HCT116 (cell line): ENCODE data around the gene ANO3. TPM values are rescaled to one million over a fixed set of nuclear protein-coding genes. Genes with fewer than 3 reads are reported as not detected.

Experiments
- ATAC-seq: fragments of 200-7000 bp; cut with Tn5 transposase; 2 replicates; pipeline ENCODE4 v1.9.1; 2020; ENCODE audit warnings: mild to moderate bottlenecking, moderate library complexity
- BruUV-seq: library from RNA; stranded (reverse); fragments of 400-500 nt; replicated peaks from 2 replicates; lab custom pipeline; 2021; lab: Mats Ljungman, UMichigan
- CTCF ChIA-PET: fragments of 300-600 bp; sonication (Branson Sonifier 250); formaldehyde crosslinking; loops from one replicate; lab custom pipeline; 2021; ENCODE audit warnings: antibody characterized with exemption; lab: Charles Lee
- POLR2A ChIA-PET: fragments of 300-600, 350-600 bp; sonication (Branson Sonifier 250); formaldehyde crosslinking; loops from one replicate; lab custom pipeline; 2021; ENCODE audit warnings: antibody characterized with exemption; lab: Charles Lee
- RAD21 ChIA-PET, 2 experiments: fragments of 300-600 bp; sonication (Branson Sonifier 250); formaldehyde crosslinking; loops; one replicate each; lab custom pipeline; 2023; ENCODE audit warnings: low total read pairs in 2 of 2; ENCODE audit not compliant: uncharacterized antibody in 2 of 2, unreplicated experiment in 2 of 2, low non-redundant PET in 1 of 2; lab: Charles Lee
- DNase-seq: peaks from one replicate; pipeline ENCODE4 v3.0.0-alpha.2; 2010; ENCODE audit warnings: low read depth, low spot score
- H2AFZ ChIP-seq: fragments of 200-600 bp; shearing (Covaris generic), sonication (generic); 2 replicates; pipeline ENCODE4 v1.6.1; 2017; ENCODE audit warnings: low read depth, mixed run types, mixed read lengths, antibody characterized with exemption, low read length; ENCODE audit not compliant: poor library complexity, severe bottlenecking
- H3K27ac ChIP-seq: 2 replicates; pipeline ENCODE4 v1.5.1; 2012; ENCODE audit warnings: low read depth, low read length
- H3K27me3 ChIP-seq: fragments of 200-600 bp; sonication (generic); 2 replicates; pipeline ENCODE4 v1.6.1; 2016; ENCODE audit warnings: mixed run types, low read length, mixed read lengths; ENCODE audit not compliant: insufficient read depth
- H3K36me3 ChIP-seq, 2 experiments: fragments of 200-500 bp in 1 of 2; fragments of 200-600 bp in 1 of 2; sonication (Bioruptor generic) in 1 of 2; sonication (generic) in 1 of 2; 2 replicates each; pipeline versions ENCODE4 v1.5.1 to v1.6.1; 2014 to 2016; ENCODE audit warnings: low read length in 2 of 2, inconsistent platforms in 1 of 2, mixed read lengths in 1 of 2, mixed run types in 1 of 2; ENCODE audit not compliant: insufficient read depth in 2 of 2, control insufficient read depth in 1 of 2
- H3K4me1 ChIP-seq, 2 experiments: fragments of 200-600 bp in 1 of 2; sonication (generic) in 1 of 2; 2 replicates each; pipeline versions ENCODE4 v1.5.1 to v1.6.1; 2012 to 2017; ENCODE audit warnings: low read length in 2 of 2, inconsistent platforms in 1 of 2, mild to moderate bottlenecking in 1 of 2, mixed read lengths in 1 of 2, mixed run types in 1 of 2, moderate library complexity in 1 of 2; ENCODE audit not compliant: insufficient read depth in 2 of 2, control insufficient read depth in 1 of 2
- H3K4me2 ChIP-seq: fragments of 200-600 bp; sonication (generic); 2 replicates; pipeline ENCODE4 v1.6.1; 2017; ENCODE audit warnings: mixed run types, low read length, mixed read lengths
- H3K4me3 ChIP-seq, 2 experiments: fragments of 200-600 bp in 1 of 2; sonication (generic) in 1 of 2; replicated peaks in 1 of 2; 2 replicates each; pipeline ENCODE4 v1.5.1; 2011 to 2016; ENCODE audit warnings: low read length in 2 of 2, control low read depth in 1 of 2, low read depth in 1 of 2, mild to moderate bottlenecking in 1 of 2, mixed read lengths in 1 of 2, mixed run types in 1 of 2
- H3K79me2 ChIP-seq: fragments of 200-600 bp; sonication (generic); 2 replicates; pipeline ENCODE4 v1.6.1; 2017; ENCODE audit warnings: mild to moderate bottlenecking, mixed run types, low read length, moderate library complexity, mixed read lengths; ENCODE audit not compliant: insufficient read depth
- H3K9ac ChIP-seq: fragments of 200-600 bp; sonication (generic); 2 replicates; pipeline ENCODE4 v1.6.1; 2016; ENCODE audit warnings: low read length, mixed read lengths
- H3K9me2 ChIP-seq: fragments of 200-600 bp; sonication (generic), shearing (Covaris generic); 2 replicates; pipeline ENCODE4 v1.6.1; 2017; ENCODE audit warnings: mixed run types, mild to moderate bottlenecking, moderate library complexity; ENCODE audit not compliant: insufficient read depth
- H3K9me3 ChIP-seq, 2 experiments: fragments of 200-500 bp in 1 of 2; fragments of 200-600 bp in 1 of 2; sonication (Bioruptor generic) in 1 of 2; sonication (generic) in 1 of 2; 2 replicates each; pipeline ENCODE4 v1.6.1; 2014 to 2017; ENCODE audit warnings: low read length in 2 of 2, mixed read lengths in 2 of 2, inconsistent platforms in 1 of 2, low read depth in 1 of 2, mild to moderate bottlenecking in 1 of 2, mixed run types in 1 of 2, moderate library complexity in 1 of 2; ENCODE audit not compliant: control insufficient read depth in 1 of 2, insufficient read depth in 1 of 2
- H4K20me1 ChIP-seq: fragments of 200-600 bp; sonication (generic), shearing (Covaris generic); 2 replicates; pipeline ENCODE4 v1.6.1; 2017; ENCODE audit warnings: mixed run types, mild to moderate bottlenecking, moderate library complexity; ENCODE audit not compliant: insufficient read depth
- CBX3 ChIP-seq: IDR thresholded peaks from 2 replicates; pipeline ENCODE4 v1.6.1; 2012; ENCODE audit warnings: low read depth
- CEBPB ChIP-seq: IDR thresholded peaks from 2 replicates; pipeline ENCODE4 v1.6.1; 2012; ENCODE audit warnings: low read depth
- CTCF ChIP-seq, 3 experiments: fragments of 200-600 bp in 1 of 3; sonication (generic) in 1 of 3; IDR thresholded peaks in 2 of 3; conservative IDR thresholded peaks in 1 of 3; 2 replicates each; pipeline ENCODE4 v1.5.1; 2012 to 2017; ENCODE audit warnings: low read depth in 2 of 3, low read length in 2 of 3, antibody characterized with exemption in 1 of 3, borderline replicate concordance in 1 of 3, control low read depth in 1 of 3, mild to moderate bottlenecking in 1 of 3, mixed read lengths in 1 of 3, mixed run types in 1 of 3, moderate library complexity in 1 of 3; ENCODE audit not compliant: insufficient read depth in 1 of 3
- EGR1 ChIP-seq: IDR thresholded peaks from 2 replicates; pipeline ENCODE4 v1.6.1; 2012; ENCODE audit warnings: low read depth
- ELF1 ChIP-seq: IDR thresholded peaks from 2 replicates; pipeline ENCODE4 v1.6.1; 2012; ENCODE audit warnings: low read depth, borderline replicate concordance
- EZH2 ChIP-seq: fragments of 200-600 bp; sonication (generic); IDR thresholded peaks from 2 replicates; pipeline ENCODE4 v1.6.1; 2017; ENCODE audit warnings: antibody characterized with exemption, mixed run types
- FOSL1 ChIP-seq: IDR thresholded peaks from 2 replicates; pipeline ENCODE4 v1.6.1; 2012; ENCODE audit warnings: low read depth
- JUND ChIP-seq: IDR thresholded peaks from 2 replicates; pipeline ENCODE4 v1.6.1; 2012
- POLR2A ChIP-seq: IDR thresholded peaks from 2 replicates; pipeline ENCODE4 v1.7.0; 2011; ENCODE audit warnings: borderline replicate concordance; ENCODE audit not compliant: insufficient read depth, insufficient read length; ENCODE audit errors: extremely low read depth
- RAD21 ChIP-seq: IDR thresholded peaks from 2 replicates; pipeline ENCODE4 v1.6.1; 2012; ENCODE audit warnings: low read depth, mild to moderate bottlenecking
- REST ChIP-seq: IDR thresholded peaks from 2 replicates; pipeline ENCODE4 v1.6.1; 2012; ENCODE audit warnings: low read depth
- SIN3A ChIP-seq: IDR thresholded peaks from 2 replicates; pipeline ENCODE4 v1.6.1; 2012; ENCODE audit warnings: low read depth
- SRF ChIP-seq: IDR thresholded peaks from 2 replicates; pipeline ENCODE4 v1.6.1; 2012; ENCODE audit warnings: low read depth
- TCF7L2 ChIP-seq: IDR thresholded peaks from 2 replicates; pipeline ENCODE4 v1.7.0; 2011; ENCODE audit warnings: borderline replicate concordance, inconsistent platforms; ENCODE audit not compliant: insufficient read depth, insufficient read length; ENCODE audit errors: extremely low read depth
- YY1 ChIP-seq: IDR thresholded peaks from 2 replicates; pipeline ENCODE4 v1.6.1; 2011; ENCODE audit warnings: low read length, low read depth, moderate library complexity, mild to moderate bottlenecking; ENCODE audit not compliant: insufficient replicate concordance; ENCODE audit errors: extremely low read depth
- intact Hi-C: fragments of 100-400 bp; cut with micrococcal nuclease; formaldehyde crosslinking; loops from 2 replicates; pipeline ENCODE4 v1.10.0; 2022
- total RNA-seq: library from RNA; stranded (reverse); gene quantifications from one replicate; pipeline ENCODE4 v1.2.1, GENCODE V29; 2021; ENCODE audit not compliant: unreplicated experiment

Gene ANO3
- total RNA-seq, 1 experiment from 2014 or later: not detected

- no peak for TF ChIP-seq RAD21
- TF ChIP-seq FOSL1: no peak
- TF ChIP-seq ELF1: no peak
- no peak for TF ChIP-seq REST
- no peak for TF ChIP-seq CBX3
These were observed 5.0 kb upstream of the ANO3 start (continued) for GRCh38 chr11:26326793-26327400.

- no TSS peak for BruUV-seq
- POLR2A ChIA-PET: no interaction called here
These were observed 2.7 kb upstream of the ANO3 start for GRCh38 chr11:26329206-26329605.

More at GRCh38 chr11:26329206-26329605, 2.7 kb upstream of the ANO3 start:
- Histone ChIP-seq H3K9me2 (no peaks in the 10 kb centered on the region), H2AFZ (no peak overlapping the region), H3K27ac (no peak overlapping the region), H3K79me2 (no peaks in the 10 kb centered on the region), H3K9ac (no peak overlapping the region), H4K20me1 (no peaks in the 10 kb centered on the region), H3K4me2 (no peak overlapping the region), H3K4me3 (no peak overlapping the region), H3K27me3 (no peaks in the 10 kb centered on the region), H3K36me3 (no peaks in the 10 kb centered on the region), H3K9me3 (peaks cover 7 to 13% of the 10 kb centered on the region in 2 experiments; a peak in 2 of 4 replicates), H3K4me1 (no peaks in the 10 kb centered on the region)
- ChIA-PET CTCF (no interaction called here), RAD21 (no interaction called here)
- DNase-seq (no peak), ATAC-seq (no peak)
- intact Hi-C loops: no loop called here
- TF ChIP-seq SIN3A (no peak), POLR2A (no peak), SRF (no peak), TCF7L2 (no peak), YY1 (no peak), EZH2 (no peak), ELF1 (no peak), REST (no peak), EGR1 (no peak), CEBPB (no peak), JUND (no peak), CTCF (IDR thresholded peaks at IDR 0.05 in 2 of 3, conservative IDR thresholded peaks at IDR 0.05 in 1 of 3; ENCODE audit: borderline replicate concordance in 1 of 3, insufficient read depth in 1 of 3, low read depth in 2 of 3, low read length in 2 of 3) (no peak)
- TF ChIP-seq, all 23 proteins: peak for 0
